WTC11 (cell line): ENCODE measurements around the gene BPHL. TPM values are rescaled to one million over a fixed set of nuclear protein-coding genes. Genes with fewer than 3 reads are reported as not detected.
"Not testable (repeated sequence)": the region's sequence is repeated elsewhere in the genome, so short reads cannot be mapped to it uniquely, and the experiment has no call there.

Experiments
- ATAC-seq: fragments of 200-7000 bp; cut with Tn5 transposase; 2 replicates; pipeline ENCODE4 v1.10.0; 2021; ENCODE audit warnings: mild to moderate bottlenecking, moderate library complexity
- CTCF ChIA-PET: fragments of 300-600 bp; sonication (Branson Sonifier 250); formaldehyde crosslinking; loops from one replicate; lab custom pipeline; 2021; ENCODE audit warnings: antibody characterized with exemption; lab: Charles Lee
- POLR2A ChIA-PET: fragments of 350-600 bp; sonication (Branson Sonifier 250); formaldehyde crosslinking; loops from one replicate; lab custom pipeline; 2021; ENCODE audit warnings: antibody characterized with exemption; lab: Charles Lee
- DNase-seq: peaks from one replicate; pipeline ENCODE4 v3.0.0; 2021; ENCODE audit warnings: low spot score
- H3K27ac Mint-ChIP-seq: 2 replicates; pipeline ENCODE4 v1.8.0; 2021; ENCODE audit warnings: mixed read lengths
- H3K27me3 Mint-ChIP-seq: 2 replicates; pipeline ENCODE4 v1.8.0; 2021; ENCODE audit warnings: low read depth, mild to moderate bottlenecking, moderate library complexity, mixed read lengths
- H3K36me3 Mint-ChIP-seq: 2 replicates; pipeline ENCODE4 v1.8.0; 2021; ENCODE audit warnings: mixed read lengths
- H3K4me1 Mint-ChIP-seq: 2 replicates; pipeline ENCODE4 v1.8.0; 2022; ENCODE audit warnings: mixed read lengths
- H3K4me3 Mint-ChIP-seq: 2 replicates; pipeline ENCODE4 v1.8.0; 2021; ENCODE audit warnings: mild to moderate bottlenecking, moderate library complexity, mixed read lengths
- H3K9me3 Mint-ChIP-seq: 2 replicates; pipeline ENCODE4 v1.8.0; 2021; ENCODE audit warnings: mixed read lengths
- CREM ChIP-seq: sonication (generic); formaldehyde crosslinking; IDR thresholded peaks from 2 replicates; pipeline ENCODE4 v1.8.1; 2022; ENCODE audit warnings: mild to moderate bottlenecking, missing genetic modification reagents, moderate library complexity
- FOXK1 ChIP-seq: sonication (generic); formaldehyde crosslinking; IDR thresholded peaks from 2 replicates; pipeline ENCODE4 v1.8.0; 2022; ENCODE audit warnings: mild to moderate bottlenecking, moderate library complexity, missing genetic modification reagents
- GTF2I ChIP-seq: fragments of 250-450 bp; sonication (Bioruptor Pico); conservative IDR thresholded peaks from 2 replicates; pipeline ENCODE4 v1.4.0; 2021; ENCODE audit warnings: mild to moderate bottlenecking
- KAT7 ChIP-seq: sonication (generic); formaldehyde crosslinking; IDR thresholded peaks from 2 replicates; pipeline ENCODE4 v1.8.1; 2023; ENCODE audit warnings: missing genetic modification reagents, mild to moderate bottlenecking, borderline replicate concordance
- NFE2L1 ChIP-seq: sonication (generic); formaldehyde crosslinking; IDR thresholded peaks from 2 replicates; pipeline ENCODE4 v1.8.1; 2023; ENCODE audit warnings: missing genetic modification reagents
- NFYB ChIP-seq: sonication (generic); formaldehyde crosslinking; conservative IDR thresholded peaks from 2 replicates; pipeline ENCODE4 v1.8.0; 2022; ENCODE audit warnings: low read depth, missing genetic modification reagents
- RELA ChIP-seq: sonication (generic); formaldehyde crosslinking; IDR thresholded peaks from 2 replicates; pipeline ENCODE4 v1.8.1; 2022; ENCODE audit warnings: missing genetic modification reagents, mild to moderate bottlenecking, borderline replicate concordance
- TP53 ChIP-seq: sonication (generic); formaldehyde crosslinking; IDR thresholded peaks from 2 replicates; pipeline ENCODE4 v1.8.1; 2023; ENCODE audit warnings: mild to moderate bottlenecking, missing genetic modification reagents
- ZNF396 ChIP-seq: fragments of 250-450 bp; sonication (Bioruptor Pico); IDR thresholded peaks from 2 replicates; pipeline ENCODE4 v1.8.0; 2021; ENCODE audit warnings: mild to moderate bottlenecking, moderate library complexity, borderline replicate concordance
- total RNA-seq: library from RNA; stranded (reverse); gene quantifications from 3 replicates; pipeline ENCODE4 v1.2.3, GENCODE V29; 2021
- TF ChIP-seq, protein P1 (sequence below): sonication (generic); formaldehyde crosslinking; IDR thresholded peaks from 2 replicates; pipeline ENCODE4 v1.8.1; 2023; ENCODE audit warnings: mild to moderate bottlenecking, missing genetic modification reagents
- TF ChIP-seq, protein P2 (sequence below): sonication (generic); formaldehyde crosslinking; IDR thresholded peaks from 2 replicates; pipeline ENCODE4 v1.8.1; 2023; ENCODE audit warnings: mild to moderate bottlenecking, missing genetic modification reagents, borderline replicate concordance
- TF ChIP-seq, protein P3 (sequence below): sonication (generic); formaldehyde crosslinking; conservative IDR thresholded peaks from 2 replicates; pipeline ENCODE4 v1.8.1; 2023; ENCODE audit warnings: mild to moderate bottlenecking, low read depth, missing genetic modification reagents, moderate library complexity
- TF ChIP-seq, protein P4 (sequence below): sonication (generic); formaldehyde crosslinking; IDR thresholded peaks from 2 replicates; pipeline ENCODE4 v1.8.0; 2022; ENCODE audit warnings: mild to moderate bottlenecking, missing genetic modification reagents
- TF ChIP-seq, protein P5 (sequence below): sonication (generic); formaldehyde crosslinking; IDR thresholded peaks from 2 replicates; pipeline ENCODE4 v1.8.1; 2023; ENCODE audit warnings: mild to moderate bottlenecking, missing genetic modification reagents, moderate library complexity

The BPHL gene
- total RNA-seq, 1 experiment from 2014 or later: 29.7 TPM

DNA sequence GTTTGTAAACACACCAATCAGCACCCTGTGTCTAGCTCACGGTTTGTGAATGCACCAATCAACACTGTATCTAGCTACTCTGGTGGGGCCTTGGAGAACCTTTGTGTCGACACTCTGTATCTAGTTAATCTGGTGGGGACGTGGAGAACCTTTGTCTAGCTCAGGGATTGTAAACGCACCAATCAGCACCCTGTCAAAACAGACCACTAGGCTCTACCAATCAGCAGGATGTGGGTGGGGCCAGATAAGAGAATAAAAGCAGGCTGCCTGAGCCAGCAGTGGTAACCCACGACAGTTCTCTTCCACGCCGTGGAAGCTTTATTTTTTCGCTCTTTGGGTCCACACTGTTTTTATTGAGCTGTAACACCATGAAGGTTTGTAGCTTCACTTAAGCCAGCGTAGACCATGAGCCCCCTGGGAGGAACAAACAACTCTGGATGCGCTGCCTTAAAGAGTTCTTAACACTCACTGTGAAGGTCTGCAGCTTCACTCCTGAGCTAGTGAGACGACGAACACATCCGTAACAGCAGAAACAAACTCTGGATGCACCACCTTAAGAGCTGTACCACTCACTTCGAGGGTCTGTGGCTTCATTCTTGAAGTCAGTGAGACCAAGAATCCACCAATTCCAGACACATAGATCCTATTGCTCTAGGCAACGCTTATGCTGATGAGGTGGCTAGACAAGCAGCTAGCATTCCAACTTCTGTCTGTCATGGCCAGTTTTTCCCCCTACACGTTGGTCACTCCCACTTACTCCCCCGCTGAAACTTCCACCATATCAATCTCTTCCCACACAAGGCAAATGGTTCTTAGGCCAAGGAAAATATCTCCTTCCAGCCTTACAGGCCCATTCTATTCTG is 53.0 kb downstream of the BPHL start:
- H3K27ac Mint-ChIP-seq, DNase-seq, H3K36me3 Mint-ChIP-seq, H3K27me3 Mint-ChIP-seq, ATAC-seq, H3K4me3 Mint-ChIP-seq, H3K9me3 Mint-ChIP-seq: not testable (repeated sequence)
- TF ChIP-seq NFYB (CRISPR knock-in tag): peak; percentile 70
- ChIA-PET CTCF (interaction anchor here (0.9 to 1.6 kb wide), 4 partner anchors 9 to 80 kb away, joined by 3 to 4 read pairs (median 3); no protein-coding TSS in a partner anchor), POLR2A (interaction anchor here (0.8 to 1.0 kb wide), 2 partner anchors 9 to 57 kb away, joined by 3 read pairs; no protein-coding TSS in a partner anchor)
- peaks cover 38% of the 10 kb centered on the region for H3K4me1 Mint-ChIP-seq

DNA sequence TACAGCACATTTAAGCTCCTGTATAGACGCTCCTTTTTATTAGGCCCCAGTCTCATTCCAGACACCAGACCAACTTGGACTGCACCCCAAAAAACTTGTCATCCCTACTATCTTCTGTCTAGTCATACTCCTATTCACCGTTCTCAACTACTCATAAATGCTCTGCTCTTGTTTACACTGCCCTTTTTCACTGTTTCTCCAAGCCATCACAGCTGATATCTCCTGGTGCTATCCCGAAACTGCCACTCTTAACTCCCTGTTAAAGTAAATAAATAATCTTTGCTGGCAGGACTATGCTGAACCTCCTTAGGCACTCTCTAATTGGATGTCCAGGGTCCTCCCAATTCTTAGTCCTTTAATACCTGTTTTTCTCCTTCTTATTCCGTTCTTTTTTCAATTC is 54.3 kb downstream of the BPHL start:
- H3K36me3 Mint-ChIP-seq, H3K27me3 Mint-ChIP-seq, ATAC-seq, H3K4me3 Mint-ChIP-seq, POLR2A ChIA-PET, H3K9me3 Mint-ChIP-seq, DNase-seq: not testable (repeated sequence)
- CTCF ChIA-PET: interaction anchor here (1.8 kb wide), 1 partner anchor 79 kb away, joined by 4 read pairs; no protein-coding TSS in a partner anchor
- Mint-ChIP-seq H3K4me1 (peaks cover 41% of the 10 kb centered on the region), H3K27ac (peak overlapping the region; percentile 16; the same call in 1 of the 2 replicates)

DNA sequence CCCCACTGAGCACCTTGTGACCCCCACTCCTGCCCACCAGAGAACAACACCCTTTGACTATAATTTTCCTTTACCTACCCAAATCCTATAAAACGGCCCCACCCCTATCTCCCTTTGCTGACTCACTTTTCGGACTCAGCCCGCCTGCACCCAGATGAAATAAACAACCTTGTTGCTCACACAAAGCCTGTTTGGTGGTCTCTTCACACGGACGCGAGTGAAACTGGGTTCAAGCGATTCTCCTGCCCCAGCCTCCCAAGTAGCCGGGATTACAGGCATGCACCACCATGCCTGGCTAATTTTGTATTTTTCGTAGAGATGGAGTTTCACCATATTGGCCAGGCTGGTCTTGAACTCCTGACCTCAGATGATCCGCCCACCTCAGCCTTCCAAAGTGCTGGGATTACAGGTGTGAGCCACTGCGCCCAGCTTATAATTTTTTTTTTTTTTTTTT is 55.2 kb downstream of the BPHL start:
- H3K4me1 Mint-ChIP-seq: peaks cover 41% of the 10 kb centered on the region
- not testable (repeated sequence) for H3K27me3 Mint-ChIP-seq, ATAC-seq, H3K4me3 Mint-ChIP-seq, DNase-seq, H3K36me3 Mint-ChIP-seq, H3K9me3 Mint-ChIP-seq
- peak overlapping the region; percentile 37; the same call in 1 of the 2 replicates for H3K27ac Mint-ChIP-seq
- POLR2A ChIA-PET: interaction anchor here (0.6 to 0.7 kb wide), 3 partner anchors 36 to 251 kb away, joined by 3 to 9 read pairs (median 3); no protein-coding TSS in a partner anchor
- CTCF ChIA-PET: interaction anchor here (1.8 kb wide), 1 partner anchor 78 kb away, joined by 4 read pairs; no protein-coding TSS in a partner anchor

DNA sequence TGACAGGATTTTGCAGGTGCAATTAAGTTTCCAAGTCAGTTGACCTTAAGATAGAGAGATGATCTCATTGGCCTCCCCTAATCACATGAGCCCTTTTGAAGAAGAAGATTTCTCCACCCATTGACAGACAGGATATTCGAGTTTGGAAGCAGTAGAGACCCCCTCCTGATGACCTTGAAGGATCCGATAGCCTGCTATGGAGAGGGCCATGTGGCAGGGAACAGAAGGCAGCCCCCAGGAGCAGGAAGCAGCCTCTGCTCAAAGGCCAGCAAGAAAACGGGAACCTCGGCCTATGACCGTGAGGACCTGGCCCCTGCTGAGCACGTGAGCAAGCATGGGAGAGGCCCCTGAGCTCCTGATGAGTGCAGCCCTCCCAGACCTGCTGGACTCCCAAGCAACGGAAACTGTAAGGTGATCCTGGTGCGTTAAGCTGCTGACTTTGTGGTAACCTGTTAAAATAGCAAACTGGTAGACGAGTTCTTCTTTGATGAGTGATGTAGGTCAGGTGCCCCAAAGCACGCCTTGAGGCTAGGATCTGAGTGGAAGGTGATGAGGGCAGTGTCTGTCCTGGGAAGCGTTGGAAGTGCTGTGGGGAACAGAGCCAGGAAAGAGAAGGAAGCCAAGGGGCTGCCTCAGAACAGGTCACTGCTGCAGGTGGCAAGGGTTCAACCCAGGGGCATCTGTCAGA is 57.3 kb downstream of the BPHL start:
- ATAC-seq: 0 out of 2 replicates have a peak, but pooled peaks have one; percentile 16
- Mint-ChIP-seq H3K36me3 (no peaks in the 10 kb centered on the region), H3K4me1 (peaks cover 46% of the 10 kb centered on the region), H3K4me3 (no peak overlapping the region), H3K9me3 (peaks cover 9% of the 10 kb centered on the region; the same call in 1 of the 2 replicates), H3K27me3 (no peaks in the 10 kb centered on the region; the same call in 1 of the 2 replicates), H3K27ac (peak overlapping the region; percentile 12)
- no peak for DNase-seq
- ChIA-PET POLR2A (interaction anchor here (1.0 kb wide), 1 partner anchor 11 kb away, joined by 3 read pairs; no protein-coding TSS in a partner anchor), CTCF (interaction anchor here (1.2 kb wide), 1 partner anchor 19 kb away, joined by 3 read pairs; no protein-coding TSS in a partner anchor)
- TF ChIP-seq KAT7 (no peak), ZNF396 (no peak), GTF2I (CRISPR knock-in tag) (no peak), TP53 (CRISPR knock-in tag) (no peak), RELA (no peak), NFE2L1 (CRISPR knock-in tag) (no peak), CREM (CRISPR knock-in tag) (no peak), FOXK1 (no peak)
- TF ChIP-seq, protein P1, sequence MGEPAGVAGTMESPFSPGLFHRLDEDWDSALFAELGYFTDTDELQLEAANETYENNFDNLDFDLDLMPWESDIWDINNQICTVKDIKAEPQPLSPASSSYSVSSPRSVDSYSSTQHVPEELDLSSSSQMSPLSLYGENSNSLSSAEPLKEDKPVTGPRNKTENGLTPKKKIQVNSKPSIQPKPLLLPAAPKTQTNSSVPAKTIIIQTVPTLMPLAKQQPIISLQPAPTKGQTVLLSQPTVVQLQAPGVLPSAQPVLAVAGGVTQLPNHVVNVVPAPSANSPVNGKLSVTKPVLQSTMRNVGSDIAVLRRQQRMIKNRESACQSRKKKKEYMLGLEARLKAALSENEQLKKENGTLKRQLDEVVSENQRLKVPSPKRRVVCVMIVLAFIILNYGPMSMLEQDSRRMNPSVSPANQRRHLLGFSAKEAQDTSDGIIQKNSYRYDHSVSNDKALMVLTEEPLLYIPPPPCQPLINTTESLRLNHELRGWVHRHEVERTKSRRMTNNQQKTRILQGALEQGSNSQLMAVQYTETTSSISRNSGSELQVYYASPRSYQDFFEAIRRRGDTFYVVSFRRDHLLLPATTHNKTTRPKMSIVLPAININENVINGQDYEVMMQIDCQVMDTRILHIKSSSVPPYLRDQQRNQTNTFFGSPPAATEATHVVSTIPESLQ: no peak
- TF ChIP-seq, protein P2, sequence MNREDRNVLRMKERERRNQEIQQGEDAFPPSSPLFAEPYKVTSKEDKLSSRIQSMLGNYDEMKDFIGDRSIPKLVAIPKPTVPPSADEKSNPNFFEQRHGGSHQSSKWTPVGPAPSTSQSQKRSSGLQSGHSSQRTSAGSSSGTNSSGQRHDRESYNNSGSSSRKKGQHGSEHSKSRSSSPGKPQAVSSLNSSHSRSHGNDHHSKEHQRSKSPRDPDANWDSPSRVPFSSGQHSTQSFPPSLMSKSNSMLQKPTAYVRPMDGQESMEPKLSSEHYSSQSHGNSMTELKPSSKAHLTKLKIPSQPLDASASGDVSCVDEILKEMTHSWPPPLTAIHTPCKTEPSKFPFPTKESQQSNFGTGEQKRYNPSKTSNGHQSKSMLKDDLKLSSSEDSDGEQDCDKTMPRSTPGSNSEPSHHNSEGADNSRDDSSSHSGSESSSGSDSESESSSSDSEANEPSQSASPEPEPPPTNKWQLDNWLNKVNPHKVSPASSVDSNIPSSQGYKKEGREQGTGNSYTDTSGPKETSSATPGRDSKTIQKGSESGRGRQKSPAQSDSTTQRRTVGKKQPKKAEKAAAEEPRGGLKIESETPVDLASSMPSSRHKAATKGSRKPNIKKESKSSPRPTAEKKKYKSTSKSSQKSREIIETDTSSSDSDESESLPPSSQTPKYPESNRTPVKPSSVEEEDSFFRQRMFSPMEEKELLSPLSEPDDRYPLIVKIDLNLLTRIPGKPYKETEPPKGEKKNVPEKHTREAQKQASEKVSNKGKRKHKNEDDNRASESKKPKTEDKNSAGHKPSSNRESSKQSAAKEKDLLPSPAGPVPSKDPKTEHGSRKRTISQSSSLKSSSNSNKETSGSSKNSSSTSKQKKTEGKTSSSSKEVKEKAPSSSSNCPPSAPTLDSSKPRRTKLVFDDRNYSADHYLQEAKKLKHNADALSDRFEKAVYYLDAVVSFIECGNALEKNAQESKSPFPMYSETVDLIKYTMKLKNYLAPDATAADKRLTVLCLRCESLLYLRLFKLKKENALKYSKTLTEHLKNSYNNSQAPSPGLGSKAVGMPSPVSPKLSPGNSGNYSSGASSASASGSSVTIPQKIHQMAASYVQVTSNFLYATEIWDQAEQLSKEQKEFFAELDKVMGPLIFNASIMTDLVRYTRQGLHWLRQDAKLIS (CRISPR knock-in tag): no peak
- TF ChIP-seq, protein P3, sequence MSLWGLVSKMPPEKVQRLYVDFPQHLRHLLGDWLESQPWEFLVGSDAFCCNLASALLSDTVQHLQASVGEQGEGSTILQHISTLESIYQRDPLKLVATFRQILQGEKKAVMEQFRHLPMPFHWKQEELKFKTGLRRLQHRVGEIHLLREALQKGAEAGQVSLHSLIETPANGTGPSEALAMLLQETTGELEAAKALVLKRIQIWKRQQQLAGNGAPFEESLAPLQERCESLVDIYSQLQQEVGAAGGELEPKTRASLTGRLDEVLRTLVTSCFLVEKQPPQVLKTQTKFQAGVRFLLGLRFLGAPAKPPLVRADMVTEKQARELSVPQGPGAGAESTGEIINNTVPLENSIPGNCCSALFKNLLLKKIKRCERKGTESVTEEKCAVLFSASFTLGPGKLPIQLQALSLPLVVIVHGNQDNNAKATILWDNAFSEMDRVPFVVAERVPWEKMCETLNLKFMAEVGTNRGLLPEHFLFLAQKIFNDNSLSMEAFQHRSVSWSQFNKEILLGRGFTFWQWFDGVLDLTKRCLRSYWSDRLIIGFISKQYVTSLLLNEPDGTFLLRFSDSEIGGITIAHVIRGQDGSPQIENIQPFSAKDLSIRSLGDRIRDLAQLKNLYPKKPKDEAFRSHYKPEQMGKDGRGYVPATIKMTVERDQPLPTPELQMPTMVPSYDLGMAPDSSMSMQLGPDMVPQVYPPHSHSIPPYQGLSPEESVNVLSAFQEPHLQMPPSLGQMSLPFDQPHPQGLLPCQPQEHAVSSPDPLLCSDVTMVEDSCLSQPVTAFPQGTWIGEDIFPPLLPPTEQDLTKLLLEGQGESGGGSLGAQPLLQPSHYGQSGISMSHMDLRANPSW: no peak
- TF ChIP-seq, protein P4, sequence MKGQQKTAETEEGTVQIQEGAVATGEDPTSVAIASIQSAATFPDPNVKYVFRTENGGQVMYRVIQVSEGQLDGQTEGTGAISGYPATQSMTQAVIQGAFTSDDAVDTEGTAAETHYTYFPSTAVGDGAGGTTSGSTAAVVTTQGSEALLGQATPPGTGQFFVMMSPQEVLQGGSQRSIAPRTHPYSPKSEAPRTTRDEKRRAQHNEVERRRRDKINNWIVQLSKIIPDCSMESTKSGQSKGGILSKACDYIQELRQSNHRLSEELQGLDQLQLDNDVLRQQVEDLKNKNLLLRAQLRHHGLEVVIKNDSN (CRISPR knock-in tag): peak; percentile 43; the same call in 1 of the 2 replicates
- TF ChIP-seq, protein P5, sequence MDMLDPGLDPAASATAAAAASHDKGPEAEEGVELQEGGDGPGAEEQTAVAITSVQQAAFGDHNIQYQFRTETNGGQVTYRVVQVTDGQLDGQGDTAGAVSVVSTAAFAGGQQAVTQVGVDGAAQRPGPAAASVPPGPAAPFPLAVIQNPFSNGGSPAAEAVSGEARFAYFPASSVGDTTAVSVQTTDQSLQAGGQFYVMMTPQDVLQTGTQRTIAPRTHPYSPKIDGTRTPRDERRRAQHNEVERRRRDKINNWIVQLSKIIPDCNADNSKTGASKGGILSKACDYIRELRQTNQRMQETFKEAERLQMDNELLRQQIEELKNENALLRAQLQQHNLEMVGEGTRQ (CRISPR knock-in tag): peak; percentile 49; the same call in 1 of the 2 replicates
